HG03103 (cell line): ENCODE data around the gene TMEM120B.
"Not testable (repeated sequence)": the region's sequence is repeated elsewhere in the genome, so short reads cannot be mapped to it uniquely, and the experiment has no call there.

ENCODE experiments used
- ATAC-seq: cut with Tn5 transposase; IDR thresholded peaks from one replicate; pipeline ENCODE4 v1.9.1; 2021; ENCODE audit warnings: low read depth; ENCODE audit not compliant: unreplicated experiment

The TMEM120B gene

DNA sequence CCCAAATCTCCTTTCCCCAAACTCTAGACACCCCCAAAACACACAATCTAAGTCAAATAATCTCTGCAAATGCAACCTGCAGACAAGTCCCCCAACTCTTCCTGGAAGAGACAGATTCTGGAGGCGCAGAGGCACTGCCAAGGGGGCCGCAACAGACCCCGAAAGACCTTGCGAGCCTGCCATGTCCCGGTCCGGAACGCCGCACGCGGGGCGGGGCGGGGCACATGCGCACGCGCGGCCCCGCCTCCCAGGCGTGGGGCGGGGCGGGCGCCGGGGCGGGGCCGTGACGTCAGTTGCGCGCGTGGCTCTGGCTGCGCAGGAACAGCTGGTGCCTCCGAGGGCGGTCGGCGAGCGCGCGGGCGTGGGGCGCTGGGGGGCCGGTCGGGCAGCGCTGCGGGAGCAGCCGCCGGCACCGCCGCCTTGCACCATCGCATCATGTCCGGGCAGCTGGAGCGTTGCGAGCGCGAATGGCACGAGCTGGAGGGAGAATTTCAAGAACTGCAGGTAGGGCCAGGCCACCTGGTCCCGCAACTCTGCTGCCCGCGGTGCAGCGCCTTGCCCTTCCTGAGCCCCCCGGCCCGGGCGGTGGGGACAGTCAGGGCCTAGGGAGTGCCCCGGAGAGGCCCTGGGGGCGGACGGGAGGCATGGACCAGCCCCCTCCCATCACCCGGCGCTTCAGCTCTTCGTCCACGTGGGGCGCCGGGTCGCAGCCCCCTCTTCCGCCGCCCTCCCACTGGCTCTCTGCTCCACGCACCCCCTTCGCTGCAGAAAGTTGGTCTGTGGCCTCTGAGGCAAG lies at the start of gene TMEM120B:
TSS of gene TMEM120B (plus strand) at position 292 of the 796 bp plus-strand sequence. CDS start at position 436, 144 bp downstream.
- ATAC-seq, result peak; percentile 66

DNA sequence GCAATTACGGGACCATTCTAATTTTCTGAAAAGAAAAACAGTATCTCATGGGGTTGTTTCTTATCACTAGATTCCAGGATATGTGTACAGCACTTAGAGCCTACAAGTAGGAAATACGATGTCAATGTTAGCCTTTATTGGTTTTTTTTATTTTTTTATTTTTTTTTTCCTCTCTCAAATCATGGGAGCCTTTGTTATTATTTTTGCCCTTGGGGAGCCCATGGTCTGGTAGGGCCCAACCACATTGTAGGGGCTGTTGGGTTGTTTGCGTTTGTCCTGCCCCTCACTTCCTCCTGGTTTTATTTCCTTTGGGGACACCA lies 49.0 kb upstream of the TMEM120B start:
- no peak for ATAC-seq

GRCh38 chr12:121666829-121667228 lies 45.7 kb upstream of the TMEM120B start:
- not testable (repeated sequence) for ATAC-seq

- ATAC-seq, result no peak
These were observed 43.6 kb upstream of the TMEM120B start for GRCh38 chr12:121668750-121669520.

- no peak for ATAC-seq
These were observed 43.0 kb upstream of the TMEM120B start, which contains the start of gene MORN3 for GRCh38 chr12:121669521-121669900. TSS of gene MORN3 (minus strand) at chr12:121669654. CDS start at chr12:121669483, 171 bp downstream.

- no peak for ATAC-seq
These were observed 39.5 kb upstream of the TMEM120B start for GRCh38 chr12:121673013-121673511.

- ATAC-seq, result no peak
These were observed 36.4 kb upstream of the TMEM120B start for GRCh38 chr12:121676190-121676589.

DNA sequence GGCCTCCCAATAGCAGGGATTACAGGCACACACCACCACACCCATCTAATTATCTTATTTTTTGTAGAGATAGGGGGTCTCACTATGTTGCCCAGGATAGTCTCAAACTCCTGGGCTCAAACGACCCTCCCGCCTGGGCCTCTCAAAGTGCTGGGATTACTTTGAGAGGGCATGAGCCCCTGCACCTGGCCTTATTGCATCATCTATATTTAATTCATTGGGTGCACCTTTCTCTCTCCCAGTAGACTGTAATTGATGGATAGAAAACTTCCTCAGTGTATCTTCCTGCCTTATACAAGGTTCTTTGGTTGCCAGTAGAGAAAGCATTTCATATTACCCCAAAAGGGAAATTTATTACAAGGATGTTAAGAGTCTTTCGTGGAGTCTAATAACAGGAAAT lies 34.2 kb upstream of the TMEM120B start:
- ATAC-seq, result no peak

GRCh38 chr12:121678716-121679300 lies 33.7 kb upstream of the TMEM120B start:
- no peak for ATAC-seq

DNA sequence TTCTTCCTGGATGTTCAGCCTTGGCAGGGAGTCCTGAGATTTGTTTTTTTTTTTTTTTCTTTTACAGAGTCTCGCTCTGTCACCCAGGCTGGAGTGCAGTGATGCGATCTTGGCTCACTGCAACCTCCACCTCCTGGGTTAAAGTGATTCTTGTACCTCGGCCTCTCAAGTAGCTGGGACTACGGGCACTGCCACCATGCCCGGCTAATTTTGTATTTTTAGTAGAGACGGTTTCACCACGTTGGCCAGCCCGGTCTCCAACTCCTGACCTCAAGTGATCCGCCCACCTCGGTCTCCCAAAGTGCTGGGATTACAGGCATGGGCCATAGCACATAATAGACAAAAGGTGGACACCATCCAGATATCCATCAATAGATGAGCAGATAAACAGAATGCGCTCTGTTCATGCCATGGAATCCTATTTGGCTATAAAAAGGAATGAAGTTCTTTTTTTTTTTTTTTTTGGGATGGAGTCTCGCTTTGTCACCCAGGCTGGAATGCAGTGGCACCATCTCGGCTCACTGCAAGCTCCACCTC lies 32.8 kb upstream of the TMEM120B start:
- ATAC-seq, result not testable (repeated sequence)

DNA sequence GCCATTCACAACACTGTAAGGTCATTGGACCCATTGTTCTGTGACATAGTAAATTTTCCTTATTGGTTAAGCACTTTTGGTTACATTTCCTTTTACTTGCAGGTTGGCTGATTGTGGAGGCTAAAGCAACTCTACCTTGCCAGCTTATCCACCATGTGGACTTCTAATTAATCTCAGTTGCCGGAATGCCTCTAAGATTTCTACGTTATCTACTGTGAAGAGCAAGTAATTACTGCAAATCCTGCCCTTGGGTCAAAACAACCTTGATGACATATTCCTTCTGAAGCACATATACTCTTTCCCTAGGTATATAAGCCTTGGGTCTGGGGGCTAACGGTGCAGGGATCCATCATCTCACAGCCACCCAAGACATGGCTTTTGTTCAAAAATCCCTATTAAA lies 23.6 kb upstream of the TMEM120B start:
- no peak for ATAC-seq

DNA sequence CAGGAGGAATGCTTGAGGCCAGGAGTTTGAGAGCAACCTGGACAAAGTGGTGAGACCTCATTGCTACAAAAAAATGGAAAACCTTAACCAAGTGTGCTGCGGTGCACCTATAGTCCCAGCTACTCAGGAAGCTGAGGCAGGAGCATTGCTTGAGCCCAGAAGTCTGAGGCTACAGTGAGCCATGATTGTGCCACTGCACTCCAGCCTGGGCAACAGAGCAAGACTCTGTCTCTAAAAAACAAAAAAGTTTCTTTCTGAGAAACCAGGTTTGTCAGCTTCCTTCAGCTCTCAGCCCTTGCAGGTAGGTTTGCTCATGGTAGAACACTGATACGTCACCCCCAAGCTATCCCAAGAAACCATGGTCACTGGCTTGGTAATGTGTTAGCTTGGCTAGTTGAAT lies 23.1 kb upstream of the TMEM120B start:
- no peak for ATAC-seq

DNA sequence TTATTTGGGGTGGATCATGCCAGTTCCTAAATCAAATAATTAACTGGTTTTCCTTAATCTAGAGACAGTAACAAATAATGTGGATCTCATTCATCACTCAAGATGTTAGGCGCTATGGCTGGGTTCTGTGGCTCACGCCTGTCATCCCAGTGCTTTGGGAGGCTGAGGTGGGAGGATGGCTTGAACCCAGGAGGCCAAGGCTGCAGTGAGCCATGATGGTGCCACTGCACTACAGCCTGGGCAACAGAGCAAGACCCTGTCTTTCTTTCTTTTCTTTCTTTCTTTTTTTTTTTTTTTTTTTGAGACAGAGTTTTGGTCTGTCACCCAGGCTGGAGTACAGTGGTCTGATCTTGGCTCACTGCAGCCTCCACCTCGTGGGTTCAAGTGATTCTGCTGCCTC lies 19.8 kb upstream of the TMEM120B start:
- ATAC-seq, result not testable (repeated sequence)

GRCh38 chr12:121693155-121693687 lies 19.3 kb upstream of the TMEM120B start:
- no peak for ATAC-seq

DNA sequence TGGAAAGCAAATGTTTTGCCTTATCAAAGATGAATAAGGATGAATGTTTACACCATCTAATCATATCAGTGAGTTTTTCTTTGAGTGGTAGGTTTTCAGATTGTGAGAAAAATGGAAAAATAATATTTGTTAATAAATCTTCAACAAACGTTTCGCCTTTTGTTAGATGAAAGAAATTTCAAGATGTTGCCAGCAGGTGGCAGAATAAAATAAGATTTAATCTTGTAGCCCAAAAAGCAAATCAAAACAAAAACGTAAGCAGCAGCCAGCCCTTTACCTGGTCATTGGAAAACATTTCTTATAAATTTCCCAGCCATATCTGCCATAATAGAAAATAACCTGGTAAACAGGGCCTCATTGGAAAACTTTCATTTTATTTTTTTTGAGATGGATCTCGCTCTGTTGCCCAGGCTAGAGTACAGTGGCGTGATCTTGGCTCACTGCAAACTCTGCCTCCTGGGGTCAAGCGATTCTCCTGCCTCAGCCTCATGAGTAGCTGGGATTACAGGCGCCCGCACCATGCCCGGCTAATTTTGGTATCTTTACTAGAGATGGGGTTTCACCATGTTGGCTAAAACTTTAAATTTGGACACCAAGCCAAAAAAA lies 15.4 kb upstream of the TMEM120B start:
- ATAC-seq, result no peak

- ATAC-seq, result not testable (repeated sequence)
These were observed 14.7 kb upstream of the TMEM120B start for GRCh38 chr12:121697861-121698260.

DNA sequence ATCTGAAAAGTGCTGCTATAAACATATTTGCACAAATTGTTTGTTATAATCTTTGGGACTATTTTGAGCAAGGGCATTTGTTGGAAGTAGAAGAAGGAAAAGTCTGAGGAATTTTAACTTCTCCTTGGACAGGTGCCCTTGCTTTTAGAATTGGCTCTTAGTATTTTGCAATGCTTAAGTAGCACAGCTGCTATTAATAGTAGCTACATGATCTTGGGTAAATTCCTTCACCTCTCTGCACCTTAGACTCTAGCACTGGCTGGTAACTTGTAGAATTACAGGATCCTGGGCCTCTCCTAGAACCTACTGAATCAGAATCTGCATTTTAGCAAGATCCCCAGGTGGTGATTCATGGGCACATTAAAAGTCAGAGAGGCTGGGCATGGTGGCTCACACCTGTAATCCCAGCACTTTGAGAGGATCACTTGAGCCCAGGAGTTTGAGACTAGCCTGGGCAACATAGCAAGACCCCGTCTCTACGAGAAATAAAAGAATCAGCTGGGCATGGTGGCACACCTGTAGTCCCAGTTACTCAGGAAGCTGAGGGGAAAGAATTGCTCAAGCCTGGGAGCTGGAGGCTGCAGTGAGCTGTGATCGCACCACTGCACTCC lies 10.8 kb upstream of the TMEM120B start:
- no peak for ATAC-seq

GRCh38 chr12:121702944-121703343 lies 9.6 kb upstream of the TMEM120B start:
- no peak for ATAC-seq

GRCh38 chr12:121705514-121705913 lies 7.0 kb upstream of the TMEM120B start:
- no peak for ATAC-seq
